OCI-LY7 (cell line): ENCODE results near the gene RAB37. TPM values are rescaled to one million over a fixed set of nuclear protein-coding genes. Genes with fewer than 3 reads are reported as not detected.

Experiments
- BruUV-seq: library from RNA; stranded (reverse); fragments of 400-500 nt; replicated peaks from 2 replicates; lab custom pipeline; 2021; lab: Mats Ljungman, UMichigan
- CTCF ChIA-PET: fragments of 300-600 bp; sonication (Branson Sonifier 250); formaldehyde crosslinking; loops from one replicate; lab custom pipeline; 2022; ENCODE audit warnings: antibody characterized with exemption; ENCODE audit not compliant: unreplicated experiment; lab: Charles Lee
- POLR2A ChIA-PET: fragments of 300-600 bp; sonication (Branson Sonifier 250); formaldehyde crosslinking; loops from one replicate; lab custom pipeline; 2022; ENCODE audit warnings: antibody characterized with exemption; lab: Charles Lee
- DNase-seq: peaks from one replicate; pipeline ENCODE4 v3.0.0-alpha.2; 2015; ENCODE audit warnings: low spot score
- H2AFZ ChIP-seq: fragments of 200-600 bp; sonication (generic), shearing (Covaris generic); 2 replicates; pipeline ENCODE4 v1.6.1; 2014; ENCODE audit warnings: mild to moderate bottlenecking, antibody characterized with exemption, low read length, moderate library complexity
- H3K27ac ChIP-seq: fragments of 200-600 bp; sonication (generic); 2 replicates; pipeline ENCODE4 v1.5.1; 2014; ENCODE audit warnings: mixed run types, low read depth, mild to moderate bottlenecking, moderate library complexity, low read length, inconsistent platforms; ENCODE audit not compliant: poor library complexity, severe bottlenecking
- H3K36me3 ChIP-seq: fragments of 200-600 bp; sonication (generic); 2 replicates; pipeline ENCODE4 v1.6.1; 2014; ENCODE audit warnings: mild to moderate bottlenecking, antibody characterized with exemption, low read length, moderate library complexity, mixed read lengths; ENCODE audit not compliant: insufficient read depth
- H3K4me1 ChIP-seq: fragments of 200-600 bp; sonication (generic); 2 replicates; pipeline ENCODE4 v1.5.1; 2014; ENCODE audit warnings: mild to moderate bottlenecking, low read length; ENCODE audit not compliant: insufficient read depth, poor library complexity, severe bottlenecking
- H3K4me2 ChIP-seq: fragments of 200-600 bp; sonication (generic); 2 replicates; pipeline ENCODE4 v1.6.1; 2014; ENCODE audit warnings: mild to moderate bottlenecking, low read length
- H3K4me3 ChIP-seq: fragments of 200-600 bp; sonication (generic); 2 replicates; pipeline ENCODE4 v1.5.1; 2014; ENCODE audit warnings: mild to moderate bottlenecking, low read depth, low read length; ENCODE audit not compliant: poor library complexity, severe bottlenecking
- H3K79me2 ChIP-seq: fragments of 200-600 bp; sonication (generic); 2 replicates; pipeline ENCODE4 v1.6.1; 2016; ENCODE audit warnings: low read depth, mild to moderate bottlenecking, low read length, moderate library complexity, mixed read lengths; ENCODE audit not compliant: insufficient read depth
- H3K9me2 ChIP-seq: fragments of 200-600 bp; sonication (generic); 2 replicates; pipeline ENCODE4 v1.6.1; 2016; ENCODE audit warnings: mild to moderate bottlenecking, low read length, mixed read lengths; ENCODE audit not compliant: insufficient read depth
- H3K9me3 ChIP-seq: fragments of 200-600 bp; sonication (generic); 2 replicates; pipeline ENCODE4 v1.6.1; 2014; ENCODE audit warnings: mild to moderate bottlenecking, mixed run types, low read length, mixed read lengths
- H4K20me1 ChIP-seq: fragments of 200-600 bp; sonication (generic); 2 replicates; pipeline ENCODE4 v1.6.1; 2014; ENCODE audit warnings: mild to moderate bottlenecking, antibody characterized with exemption, low read length, moderate library complexity, mixed read lengths; ENCODE audit not compliant: insufficient read depth
- CTCF ChIP-seq: fragments of 200-600 bp; sonication (generic); conservative IDR thresholded peaks from 2 replicates; pipeline ENCODE4 v1.5.1; 2014; ENCODE audit warnings: mild to moderate bottlenecking, antibody characterized with exemption, low read length, moderate library complexity, mixed read lengths
- EZH2phosphoT487 ChIP-seq: fragments of 200-600 bp; sonication (generic); IDR thresholded peaks from 2 replicates; pipeline ENCODE4 v1.6.1; 2018; ENCODE audit warnings: low read depth, borderline replicate concordance, mild to moderate bottlenecking, mixed run types, antibody characterized with exemption, low read length, moderate library complexity, mixed read lengths
- intact Hi-C: fragments of 100-400 bp; cut with micrococcal nuclease; formaldehyde crosslinking; loops from one replicate; pipeline ENCODE4 v1.10.0; 2022; ENCODE audit not compliant: unreplicated experiment
- total RNA-seq, 2 experiments: library from RNA; depleted of rRNA in 1 of 2; stranded (reverse); fragments of >200 nt in 1 of 2; shearing (Covaris generic) in 1 of 2; gene quantifications; 2 replicates each; pipeline ENCODE4 v1.2.3, GENCODE V29; 2014 to 2022

The RAB37 gene
- total RNA-seq, 2 experiments from 2014 or later = 6.3 to 12.7 TPM

DNA sequence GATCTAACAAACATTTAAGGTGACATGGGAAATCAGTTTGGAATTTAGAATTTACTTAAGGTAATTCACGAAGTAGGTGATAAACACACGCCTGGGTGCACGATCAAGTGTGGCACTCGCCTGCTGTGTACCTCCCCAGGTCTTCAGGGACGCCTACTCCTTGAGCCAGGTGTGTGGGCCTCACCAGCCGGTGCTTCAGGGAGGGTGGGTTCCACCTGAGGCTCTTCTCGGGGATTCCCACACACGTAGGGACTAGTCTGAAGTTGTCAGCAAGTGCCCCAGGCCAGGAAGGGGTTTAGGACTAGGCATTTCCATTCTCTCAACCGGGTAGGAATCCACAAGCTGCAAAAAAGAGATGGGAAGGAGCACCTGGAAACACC, 48.9 kb downstream of the RAB37 start:
- Histone ChIP-seq H3K9me3 (no peaks in the 10 kb centered on the region), H3K4me1 (peaks cover 34% of the 10 kb centered on the region), H3K27ac (no peak overlapping the region), H3K4me3 (no peak overlapping the region), H2AFZ (no peak overlapping the region), H3K4me2 (no peak overlapping the region), H4K20me1 (0 out of 2 replicates have a peak, but pooled peaks cover 8% of the 10 kb centered on the region), H3K9me2 (no peaks in the 10 kb centered on the region), H3K36me3 (0 out of 2 replicates have a peak, but pooled peaks cover 5% of the 10 kb centered on the region), H3K79me2 (no peaks in the 10 kb centered on the region)
- ChIA-PET POLR2A (no interaction called here), CTCF (interaction anchor here (1.0 kb wide), 1 partner anchor 74 kb away, joined by 4 read pairs; the partner anchor contains the start of gene GRIN2C)
- DNase-seq = no peak
- no peak for TF ChIP-seq EZH2phosphoT487
- TF ChIP-seq CTCF = no peak
- intact Hi-C loops = no loop called here
- BruUV-seq = no TSS peak

DNA sequence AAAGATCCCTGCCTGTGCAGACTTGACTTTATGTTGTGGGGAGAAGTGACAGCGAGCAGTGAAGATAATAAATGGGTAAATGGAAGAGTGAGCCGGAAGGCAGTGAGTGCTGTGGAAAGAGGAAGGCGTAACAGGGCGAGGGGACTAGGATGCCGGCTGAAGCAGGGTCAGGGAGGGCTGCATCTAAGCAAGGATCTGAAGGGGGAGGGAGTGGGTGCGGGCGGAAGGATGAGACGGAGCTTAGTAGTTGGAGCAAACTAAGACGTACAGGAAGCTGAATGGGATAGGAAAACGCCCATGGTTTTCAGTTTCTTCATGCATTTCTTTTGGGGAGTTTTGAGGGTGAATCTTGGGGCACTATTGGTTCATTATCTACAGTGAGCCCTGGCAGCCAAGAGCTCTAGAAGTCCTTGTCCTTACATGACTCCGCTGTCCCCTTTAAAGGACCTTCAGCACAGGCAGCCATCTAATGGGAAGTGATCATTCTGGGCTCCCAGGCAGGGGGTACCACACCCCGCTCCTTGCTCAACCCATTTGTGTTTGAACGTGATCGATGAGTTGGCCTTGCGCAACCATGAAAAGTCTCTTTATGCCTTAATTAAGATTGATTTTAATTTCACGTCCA, 49.5 kb downstream of the RAB37 start:
- DNase-seq = no peak
- no peaks in the 10 kb centered on the region for H3K9me3 ChIP-seq
- H3K4me1 ChIP-seq = peaks cover 38% of the 10 kb centered on the region
- no peak overlapping the region for H3K4me3 ChIP-seq
- no peaks in the 10 kb centered on the region for H3K79me2 ChIP-seq
- TF ChIP-seq EZH2phosphoT487 (no peak), CTCF (no peak)
- H2AFZ ChIP-seq = no peak overlapping the region
- POLR2A ChIA-PET = no interaction called here
- no peaks in the 10 kb centered on the region for H3K9me2 ChIP-seq
- no peak overlapping the region for H3K27ac ChIP-seq
- 0 out of 2 replicates have a peak, but pooled peaks cover 5% of the 10 kb centered on the region for H3K36me3 ChIP-seq
- CTCF ChIA-PET = no interaction called here
- no peak overlapping the region for H3K4me2 ChIP-seq
- BruUV-seq = no TSS peak
- 0 out of 2 replicates have a peak, but pooled peaks cover 8% of the 10 kb centered on the region for H4K20me1 ChIP-seq
- intact Hi-C loops = no loop called here
